Dendritic cell treated with granulocyte-macrophage colony-stimulating factor and Interleukin-4, amounts not matched to agents 40 ng/mL and 50 ng/mL, for 4 days (primary cell): ENCODE measurements around the gene PDGFRB.

Experiments used
- H3K27ac Mint-ChIP-seq: one replicate; pipeline ENCODE4 v1.8.0; 2022; ENCODE audit warnings: mild to moderate bottlenecking, mixed read lengths
- H3K27me3 Mint-ChIP-seq: one replicate; pipeline ENCODE4 v1.8.0; 2022; ENCODE audit warnings: mild to moderate bottlenecking, mixed read lengths
- H3K36me3 Mint-ChIP-seq: one replicate; pipeline ENCODE4 v1.8.0; 2022; ENCODE audit warnings: low read depth, mixed read lengths
- H3K4me1 Mint-ChIP-seq: one replicate; pipeline ENCODE4 v1.8.0; 2022; ENCODE audit warnings: low read depth, mixed read lengths
- H3K4me3 Mint-ChIP-seq: one replicate; pipeline ENCODE4 v1.8.0; 2022; ENCODE audit warnings: mild to moderate bottlenecking, moderate library complexity, mixed read lengths
- H3K9me3 Mint-ChIP-seq: one replicate; pipeline ENCODE4 v1.8.0; 2022; ENCODE audit warnings: mixed read lengths
- intact Hi-C: fragments of 100-400 bp; cut with micrococcal nuclease; formaldehyde crosslinking; loops from one replicate; pipeline ENCODE4 v1.15.0; 2022

PDGFRB gene

DNA sequence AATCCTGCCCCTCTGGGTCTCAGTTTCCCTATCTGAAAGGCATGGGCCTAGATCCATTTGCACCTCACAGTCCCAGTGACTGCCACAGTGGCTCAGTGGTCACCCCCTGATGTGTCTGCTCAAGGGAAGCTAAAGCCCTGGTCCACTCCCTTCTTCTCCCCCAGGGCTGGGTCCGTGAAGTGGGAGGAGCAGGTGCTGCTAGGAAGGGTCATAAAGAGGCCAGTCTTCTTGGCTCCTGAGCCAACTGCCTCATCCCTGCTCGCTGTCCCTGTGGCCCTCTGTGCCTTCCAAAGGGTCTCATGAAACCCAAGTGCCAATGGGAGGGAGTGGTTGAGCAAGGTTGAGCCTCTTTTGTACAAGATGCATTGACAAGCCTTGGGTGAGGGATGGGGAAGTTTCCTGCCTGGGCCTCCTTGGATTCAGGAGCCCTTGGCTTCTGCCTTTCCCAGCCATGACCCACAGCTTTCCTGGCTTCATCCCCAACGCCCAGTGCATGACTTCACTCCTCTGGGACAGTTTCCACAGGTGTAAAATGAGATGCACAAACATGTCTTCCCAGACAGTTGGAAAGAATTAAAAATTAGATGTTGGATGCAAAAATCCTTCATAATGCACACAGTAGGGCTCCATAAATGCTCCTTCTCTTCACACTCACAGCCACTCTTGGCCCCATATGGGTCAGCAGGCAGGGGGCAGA lies 32.6 kb upstream of the PDGFRB start:
- H3K9me3 Mint-ChIP-seq = no peaks in the 10 kb centered on the region
- H3K27me3 Mint-ChIP-seq = peaks cover 58% of the 10 kb centered on the region
- intact Hi-C loops = no loop called here

DNA sequence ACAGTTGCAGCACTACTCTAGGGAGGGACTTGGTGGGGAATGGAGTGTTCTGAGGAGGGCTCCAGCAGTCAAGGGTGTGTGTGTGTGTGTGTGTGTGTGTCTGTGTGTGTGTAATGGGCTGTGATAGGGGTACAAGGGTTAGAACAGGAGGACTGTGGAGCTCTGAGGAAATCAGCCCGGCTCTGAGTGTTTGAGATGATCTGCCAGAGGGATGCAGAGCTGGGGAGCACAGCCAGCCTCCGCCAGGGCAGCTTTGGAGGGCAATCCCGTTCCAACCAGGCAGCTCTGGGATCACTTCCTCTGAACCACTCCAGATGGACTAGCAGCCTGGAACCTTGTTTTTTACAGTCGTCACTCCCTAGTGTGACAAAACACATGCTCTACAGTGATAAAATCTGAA lies 31.3 kb upstream of the PDGFRB start:
- peaks cover 51% of the 10 kb centered on the region for H3K27me3 Mint-ChIP-seq
- no peak overlapping the region for H3K4me3 Mint-ChIP-seq
- H3K9me3 Mint-ChIP-seq = no peaks in the 10 kb centered on the region
- H3K4me1 Mint-ChIP-seq = peaks cover 28% of the 10 kb centered on the region
- intact Hi-C loops = no loop called here
- no peak overlapping the region for H3K27ac Mint-ChIP-seq
- H3K36me3 Mint-ChIP-seq = no peaks in the 10 kb centered on the region

More for the DNA sequence above, 32.6 kb upstream of the PDGFRB start:
- Mint-ChIP-seq H3K27ac (no peak overlapping the region), H3K4me3 (no peak overlapping the region), H3K4me1 (peaks cover 28% of the 10 kb centered on the region), H3K36me3 (no peaks in the 10 kb centered on the region)

DNA sequence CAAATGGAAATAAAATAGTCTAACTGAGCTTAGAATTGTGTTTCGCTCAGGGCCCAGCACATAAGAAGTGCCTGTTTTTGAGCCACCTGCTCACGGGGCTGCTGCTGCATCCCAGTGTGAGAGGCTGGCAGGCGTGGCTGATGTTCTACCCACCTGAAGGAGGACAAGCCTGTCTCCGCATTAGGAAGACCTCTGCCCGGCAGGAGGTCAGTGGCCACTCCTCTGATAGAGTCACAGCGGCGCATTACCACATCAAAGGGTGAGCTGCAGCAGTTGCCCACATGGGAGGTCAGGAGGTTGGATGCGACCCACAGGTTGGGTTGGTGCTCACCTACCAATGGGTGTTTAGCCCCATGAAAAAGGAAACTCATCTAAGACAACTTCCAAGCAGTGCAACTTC lies 30.5 kb upstream of the PDGFRB start:
- Mint-ChIP-seq H3K9me3 (no peaks in the 10 kb centered on the region), H3K27me3 (peaks cover 44% of the 10 kb centered on the region), H3K27ac (no peak overlapping the region), H3K4me1 (peaks cover 34% of the 10 kb centered on the region), H3K4me3 (no peak overlapping the region), H3K36me3 (no peaks in the 10 kb centered on the region)
- intact Hi-C loops = no loop called here

DNA sequence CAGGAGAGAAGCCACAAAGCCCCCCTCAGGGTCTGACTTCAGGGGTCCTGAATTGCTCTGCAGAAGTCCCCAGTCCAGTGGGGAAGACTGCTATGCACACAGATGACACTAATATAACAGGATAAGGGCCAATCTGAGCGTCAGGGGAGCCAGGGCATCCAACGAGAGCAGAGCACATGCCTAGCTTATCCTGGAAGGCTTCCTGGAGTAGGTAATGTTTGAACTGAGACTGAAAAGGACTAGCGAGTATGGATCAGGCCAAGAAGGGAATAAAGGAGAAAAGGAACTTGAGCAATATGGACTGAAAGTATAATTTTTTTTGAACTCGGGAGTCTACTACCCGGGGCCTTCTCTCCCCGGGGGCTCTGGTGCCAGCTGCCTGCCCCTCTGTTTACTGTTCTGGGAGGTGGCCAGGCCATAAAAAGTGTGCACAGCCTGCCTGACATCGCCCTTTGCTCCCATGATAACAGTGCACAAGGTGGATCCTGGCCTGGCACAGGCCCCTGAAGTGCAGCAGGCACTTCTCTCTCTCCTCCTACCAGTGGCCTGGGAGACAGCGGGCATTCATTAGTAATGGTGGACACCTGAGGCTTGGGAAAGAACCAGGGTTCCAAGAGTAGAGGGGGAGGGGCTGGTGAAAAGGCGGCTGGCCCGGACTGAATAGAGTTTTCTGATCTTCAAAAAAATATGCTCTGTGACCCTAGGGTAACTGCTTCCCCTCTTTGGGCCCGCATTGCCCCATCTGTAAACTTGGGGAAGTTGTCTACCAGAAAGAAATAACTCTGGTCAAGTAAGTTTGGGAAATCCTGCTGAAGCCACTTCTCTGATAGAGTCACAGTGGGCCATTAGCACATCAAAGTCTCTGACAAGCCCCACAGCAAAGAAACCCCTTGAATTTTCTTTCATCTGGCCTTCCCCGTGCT lies 29.6 kb upstream of the PDGFRB start:
- H3K9me3 Mint-ChIP-seq = no peaks in the 10 kb centered on the region
- intact Hi-C loops = no loop called here
- H3K27me3 Mint-ChIP-seq = peaks cover 35% of the 10 kb centered on the region
- H3K36me3 Mint-ChIP-seq = no peaks in the 10 kb centered on the region
- H3K4me3 Mint-ChIP-seq = no peak overlapping the region
- peaks cover 43% of the 10 kb centered on the region for H3K4me1 Mint-ChIP-seq
- H3K27ac Mint-ChIP-seq = no peak overlapping the region

DNA sequence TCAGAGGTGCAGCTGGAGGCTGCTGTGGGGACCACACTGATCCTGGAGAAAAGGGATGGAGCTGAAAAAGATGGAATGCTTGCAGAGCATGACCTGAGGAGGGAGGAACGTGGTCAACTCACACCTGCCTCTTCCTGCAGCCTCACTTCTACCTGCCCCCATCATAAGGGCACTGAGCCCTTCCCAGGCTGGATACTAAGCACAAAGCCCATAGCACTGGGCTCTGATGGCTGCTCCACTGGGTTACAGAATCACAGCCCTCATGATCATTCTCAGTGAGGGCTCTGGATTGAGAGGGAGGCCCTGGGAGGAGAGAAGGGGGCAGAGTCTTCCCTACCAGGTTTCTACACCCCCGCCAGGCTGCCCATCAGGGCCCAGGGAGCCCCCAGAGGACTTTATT lies 28.4 kb upstream of the PDGFRB start:
- intact Hi-C loops = no loop called here
- H3K4me1 Mint-ChIP-seq = peaks cover 44% of the 10 kb centered on the region
- H3K36me3 Mint-ChIP-seq = no peaks in the 10 kb centered on the region
- H3K4me3 Mint-ChIP-seq = no peak overlapping the region
- H3K9me3 Mint-ChIP-seq = no peaks in the 10 kb centered on the region
- peaks cover 22% of the 10 kb centered on the region for H3K27me3 Mint-ChIP-seq
- H3K27ac Mint-ChIP-seq = no peak overlapping the region

DNA sequence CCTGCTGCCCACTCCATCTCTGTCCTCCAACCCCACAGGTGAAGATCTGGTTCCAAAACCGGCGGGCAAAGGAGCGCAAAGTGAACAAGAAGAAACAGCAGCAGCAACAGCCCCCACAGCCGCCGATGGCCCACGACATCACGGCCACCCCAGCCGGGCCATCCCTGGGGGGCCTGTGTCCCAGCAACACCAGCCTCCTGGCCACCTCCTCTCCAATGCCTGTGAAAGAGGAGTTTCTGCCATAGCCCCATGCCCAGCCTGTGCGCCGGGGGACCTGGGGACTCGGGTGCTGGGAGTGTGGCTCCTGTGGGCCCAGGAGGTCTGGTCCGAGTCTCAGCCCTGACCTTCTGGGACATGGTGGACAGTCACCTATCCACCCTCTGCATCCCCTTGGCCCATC lies 27.8 kb upstream of the PDGFRB start:
- Mint-ChIP-seq H3K4me3 (no peak overlapping the region), H3K4me1 (peaks cover 44% of the 10 kb centered on the region), H3K27me3 (peaks cover 17% of the 10 kb centered on the region), H3K9me3 (no peaks in the 10 kb centered on the region), H3K36me3 (no peaks in the 10 kb centered on the region), H3K27ac (no peak overlapping the region)
- intact Hi-C loops = no loop called here

DNA sequence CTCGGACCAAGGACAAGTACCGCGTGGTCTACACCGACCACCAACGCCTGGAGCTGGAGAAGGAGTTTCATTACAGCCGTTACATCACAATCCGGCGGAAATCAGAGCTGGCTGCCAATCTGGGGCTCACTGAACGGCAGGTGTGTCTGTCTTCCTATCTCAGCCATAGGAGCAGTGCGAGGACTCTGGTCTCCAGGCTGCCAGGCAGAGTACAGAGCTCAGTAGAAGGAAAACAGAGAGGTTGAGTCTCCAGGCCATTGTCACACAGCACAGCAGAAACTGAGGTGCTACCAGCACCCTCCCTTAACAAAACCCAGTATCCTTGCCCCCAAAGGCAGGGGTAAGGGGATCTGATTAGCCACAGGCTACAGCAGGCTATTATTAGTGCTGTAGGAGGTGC lies 27.1 kb upstream of the PDGFRB start:
- peaks cover 44% of the 10 kb centered on the region for H3K4me1 Mint-ChIP-seq
- no peak overlapping the region for H3K4me3 Mint-ChIP-seq
- no peak overlapping the region for H3K27ac Mint-ChIP-seq
- no peaks in the 10 kb centered on the region for H3K36me3 Mint-ChIP-seq
- peaks cover 12% of the 10 kb centered on the region for H3K27me3 Mint-ChIP-seq
- intact Hi-C loops = no loop called here
- no peaks in the 10 kb centered on the region for H3K9me3 Mint-ChIP-seq

DNA sequence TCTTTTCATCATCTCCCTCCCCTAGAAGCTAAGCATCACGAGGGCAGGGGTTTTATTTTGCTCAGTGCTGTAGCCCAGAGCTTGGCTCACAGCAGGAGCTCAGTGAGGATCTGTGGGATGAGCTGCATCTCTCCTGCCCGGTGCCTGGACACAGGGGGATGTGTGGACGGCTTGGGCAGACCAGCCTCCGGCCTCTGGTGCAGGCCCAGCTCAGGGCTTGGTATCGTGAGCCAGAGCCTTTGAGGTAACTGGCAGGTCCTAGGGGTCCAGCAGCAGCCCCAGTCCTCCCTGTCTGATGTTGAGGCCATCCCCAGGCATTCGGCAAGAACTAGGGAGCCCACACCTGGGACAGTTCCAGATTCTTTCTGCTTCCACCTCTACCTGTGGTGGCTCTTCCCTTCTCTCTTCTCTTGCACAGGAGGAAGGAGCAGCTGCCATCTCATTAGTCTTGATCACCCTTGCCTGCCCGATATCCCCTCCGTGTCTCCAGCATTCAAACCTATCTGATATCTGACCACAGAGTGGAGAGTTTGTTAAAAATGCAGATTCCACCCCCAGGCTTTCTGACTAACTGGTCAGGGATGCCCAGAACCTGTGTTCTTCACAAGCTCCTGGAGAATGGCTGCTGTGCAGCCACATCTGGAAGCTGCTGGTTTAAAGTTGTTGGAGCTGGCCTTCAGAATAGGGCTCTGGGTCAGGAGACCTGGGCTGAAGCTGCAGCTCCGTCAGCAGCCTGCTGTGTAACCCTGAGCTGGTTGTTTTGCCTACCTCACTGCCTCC lies 26.3 kb upstream of the PDGFRB start:
- Mint-ChIP-seq H3K36me3 (no peaks in the 10 kb centered on the region), H3K4me3 (no peak overlapping the region), H3K27ac (no peak overlapping the region), H3K9me3 (no peaks in the 10 kb centered on the region), H3K4me1 (peaks cover 43% of the 10 kb centered on the region), H3K27me3 (peaks cover 6% of the 10 kb centered on the region)
- intact Hi-C loops = no loop called here

DNA sequence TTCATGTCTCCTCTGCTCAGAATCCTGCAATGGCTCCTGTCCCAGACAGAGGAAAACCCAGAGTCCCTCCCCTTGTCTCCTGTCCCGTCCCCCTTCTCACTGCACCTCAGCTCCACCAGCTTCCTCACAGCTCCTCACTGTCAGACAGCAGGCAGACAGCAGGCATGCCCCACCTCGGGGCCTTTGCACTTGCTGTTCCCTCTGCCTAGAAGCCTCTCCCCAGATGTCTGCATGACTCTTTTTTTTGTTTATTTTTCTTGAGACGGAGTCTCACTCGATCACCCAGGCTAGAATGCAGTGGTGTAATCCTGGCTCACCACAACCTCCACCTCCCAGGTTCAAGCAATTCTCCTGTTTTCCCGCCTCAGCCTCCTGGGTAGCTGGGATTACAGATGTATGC lies 25.4 kb upstream of the PDGFRB start:
- peaks cover 33% of the 10 kb centered on the region for H3K4me1 Mint-ChIP-seq
- H3K9me3 Mint-ChIP-seq = no peaks in the 10 kb centered on the region
- H3K27me3 Mint-ChIP-seq = peaks cover 6% of the 10 kb centered on the region
- H3K36me3 Mint-ChIP-seq = no peaks in the 10 kb centered on the region
- H3K4me3 Mint-ChIP-seq = no peak overlapping the region
- peak overlapping the region; percentile 37 for H3K27ac Mint-ChIP-seq
- intact Hi-C loops = no loop called here

DNA sequence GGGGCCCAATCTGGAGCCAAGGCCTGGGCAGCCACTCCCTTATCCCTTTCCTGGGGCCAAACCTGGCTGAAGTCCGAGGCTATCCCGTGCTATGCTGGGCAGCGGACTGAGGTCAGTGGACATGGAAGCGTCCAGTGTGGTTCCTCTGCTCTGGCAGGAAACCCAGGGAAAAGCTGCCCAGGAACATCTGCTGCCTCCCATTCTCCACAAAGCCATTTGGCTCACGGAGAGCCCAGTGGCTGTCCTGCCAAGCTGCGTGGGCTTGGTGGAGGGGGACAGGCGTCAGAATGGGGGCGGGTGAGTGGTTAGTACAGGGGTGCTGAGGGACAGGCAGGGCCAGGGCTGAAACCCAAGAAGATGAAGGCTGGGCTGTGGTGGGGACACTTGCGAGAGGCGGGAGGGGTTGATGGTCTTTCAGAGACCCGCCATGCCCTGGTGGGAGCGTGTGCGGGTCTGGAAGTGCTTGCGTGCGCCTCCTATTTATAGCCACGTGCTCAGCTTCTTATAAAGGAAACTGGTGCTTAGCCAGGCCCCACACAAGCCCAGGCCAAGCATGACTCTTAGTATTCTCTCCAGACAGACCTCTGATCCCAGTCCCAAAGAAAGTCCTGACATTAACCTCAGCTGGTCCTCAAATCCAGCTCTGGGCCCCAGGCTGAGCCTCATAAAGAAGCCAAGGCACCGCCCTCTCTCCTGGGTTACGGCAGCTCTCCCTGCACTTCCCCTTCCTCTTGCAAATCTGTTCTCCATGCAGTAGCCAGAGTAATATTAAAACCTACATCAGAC lies 24.8 kb upstream of the PDGFRB start:
- peaks cover 6% of the 10 kb centered on the region for H3K27me3 Mint-ChIP-seq
- H3K27ac Mint-ChIP-seq = peak overlapping the region; percentile 40
- intact Hi-C loops = no loop called here
- no peak overlapping the region for H3K4me3 Mint-ChIP-seq
- H3K36me3 Mint-ChIP-seq = no peaks in the 10 kb centered on the region
- peaks cover 27% of the 10 kb centered on the region for H3K4me1 Mint-ChIP-seq
- H3K9me3 Mint-ChIP-seq = no peaks in the 10 kb centered on the region

DNA sequence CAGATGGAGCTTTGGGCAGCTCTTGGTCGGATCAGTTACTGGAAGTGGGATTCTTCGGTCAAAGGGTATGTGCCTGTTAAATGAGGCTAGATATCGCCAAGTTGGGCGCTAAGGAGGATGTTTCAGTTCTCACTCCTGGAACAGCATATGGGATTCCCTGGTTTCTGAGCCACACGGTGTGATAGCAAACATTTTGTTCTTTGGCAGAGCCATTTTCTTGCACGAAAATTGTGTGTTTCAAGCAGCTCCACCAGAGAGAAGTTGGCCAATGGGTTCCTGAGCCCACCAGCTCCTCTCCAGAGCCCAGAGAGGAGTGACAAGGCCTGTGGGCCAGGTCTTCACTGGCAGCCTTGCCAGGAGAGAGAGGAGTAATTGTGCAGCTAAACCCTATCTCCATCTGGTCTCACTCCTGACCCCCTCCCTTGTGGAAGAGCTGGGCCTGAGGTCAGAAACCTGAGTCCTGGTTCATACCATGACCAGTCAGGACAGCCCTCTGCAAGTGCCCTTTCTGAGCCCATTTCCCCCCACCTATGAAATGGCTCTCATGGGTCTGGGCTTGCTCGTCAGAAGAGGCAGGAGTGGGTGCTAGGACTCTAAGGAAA lies 23.5 kb upstream of the PDGFRB start:
- H3K4me3 Mint-ChIP-seq = no peak overlapping the region
- intact Hi-C loops = no loop called here
- no peaks in the 10 kb centered on the region for H3K9me3 Mint-ChIP-seq
- peaks cover 17% of the 10 kb centered on the region for H3K4me1 Mint-ChIP-seq
- H3K27ac Mint-ChIP-seq = no peak overlapping the region
- no peaks in the 10 kb centered on the region for H3K36me3 Mint-ChIP-seq
- H3K27me3 Mint-ChIP-seq = peaks cover 10% of the 10 kb centered on the region

DNA sequence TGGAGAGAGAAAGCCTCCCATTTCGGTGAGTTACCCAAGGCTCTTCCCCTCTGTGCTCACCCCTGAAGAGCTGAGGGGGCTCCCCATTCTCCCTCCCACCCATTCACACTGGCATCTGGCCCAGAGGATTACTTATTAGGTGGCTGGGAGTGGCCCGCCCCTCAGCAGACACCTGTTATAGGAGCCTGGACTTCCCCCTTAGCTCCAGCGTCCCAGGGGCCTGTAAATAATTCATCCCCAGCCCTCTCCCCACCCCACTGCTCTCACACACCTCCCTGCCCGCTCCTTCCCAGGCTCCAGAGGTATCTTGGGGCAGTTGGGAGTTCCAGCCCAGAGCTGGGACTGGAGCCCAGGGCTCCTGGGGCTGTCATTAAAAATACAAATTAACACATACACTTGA lies 22.6 kb upstream of the PDGFRB start:
- H3K9me3 Mint-ChIP-seq = no peaks in the 10 kb centered on the region
- no peaks in the 10 kb centered on the region for H3K36me3 Mint-ChIP-seq
- peaks cover 17% of the 10 kb centered on the region for H3K27me3 Mint-ChIP-seq
- H3K4me1 Mint-ChIP-seq = peaks cover 17% of the 10 kb centered on the region
- no peak overlapping the region for H3K27ac Mint-ChIP-seq
- H3K4me3 Mint-ChIP-seq = no peak overlapping the region
- intact Hi-C loops = no loop called here

DNA sequence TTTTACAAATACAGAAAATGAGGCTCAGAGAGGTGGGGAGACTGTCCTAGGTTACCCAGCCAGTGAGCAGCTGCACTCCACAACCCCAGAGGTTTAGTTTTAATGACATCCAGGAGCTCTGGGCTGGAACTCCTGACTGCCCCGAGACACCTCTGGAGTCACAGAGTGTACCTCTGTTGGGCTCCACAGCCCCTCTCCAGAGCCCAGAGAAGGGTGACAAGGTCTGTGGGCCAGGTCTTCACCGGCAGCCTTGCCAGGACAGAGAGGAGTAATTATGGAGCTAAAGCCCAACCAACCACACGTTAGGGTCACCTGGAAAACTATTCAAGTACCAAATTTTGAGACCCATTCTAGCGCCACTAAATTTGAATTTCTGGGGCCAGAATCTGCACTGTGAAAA lies 22.1 kb upstream of the PDGFRB start:
- Mint-ChIP-seq H3K27me3 (peaks cover 20% of the 10 kb centered on the region), H3K4me1 (peaks cover 17% of the 10 kb centered on the region), H3K9me3 (no peaks in the 10 kb centered on the region), H3K36me3 (no peaks in the 10 kb centered on the region), H3K27ac (no peak overlapping the region), H3K4me3 (no peak overlapping the region)
- intact Hi-C loops = no loop called here
